ENCODE results near the gene HLCS. TPM values are rescaled to one million over a fixed set of nuclear protein-coding genes. Genes with fewer than 3 reads are reported as not detected.
A peak's percentile ranks its signal among the peaks of the same experiment; 100 is the strongest.

The HLCS gene
- total and polyA plus RNA-seq, 4 experiments from 2014 or later = 8.3 to 14.7 (median 11.3) TPM

DNA sequence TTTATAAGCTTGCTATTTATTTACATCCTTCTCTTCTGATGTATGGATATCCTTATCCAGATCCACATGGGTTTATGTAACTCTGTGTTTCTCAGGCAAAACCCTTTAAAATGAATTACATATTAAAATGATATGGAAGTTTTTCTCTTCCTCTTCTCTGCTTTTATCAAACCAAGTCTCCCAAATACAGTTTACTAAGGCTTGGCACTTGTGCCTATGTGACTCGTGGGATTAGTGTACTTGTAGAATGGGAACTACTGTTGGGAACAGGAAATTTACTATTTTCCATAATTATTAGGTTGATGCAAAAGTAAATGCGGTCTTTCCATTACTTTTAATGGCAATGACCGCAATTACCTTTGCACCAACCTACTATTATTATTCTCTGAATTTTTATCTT lies 252.7 kb downstream of the HLCS start:
- Mint-ChIP-seq H3K4me3 (no peak overlapping the region), H3K27me3 (peaks cover 37 to 50% of the 10 kb centered on the region in 2 donors), H3K36me3 (no peaks in the 10 kb centered on the region), H3K27ac (no peak overlapping the region), H3K4me1 (peaks cover 2 to 16% (median 6%) of the 10 kb centered on the region in 4 donors), H3K9me3 (no peaks in the 10 kb centered on the region)
- H3K27me3 ChIP-seq (ENCODE audit: insufficient read depth, low read length) = peaks cover 24% of the 10 kb centered on the region
- DNase-seq = no peak
- ChIA-PET CTCF (ENCODE audit: partially characterized antibody) (no interaction called here), POLR2A (ENCODE audit: partially characterized antibody) (no interaction called here)
- no peak overlapping the region for H3K4me3 ChIP-seq (ENCODE audit: low read length in 2 of 2)
- no peaks in the 10 kb centered on the region for H3K9me3 ChIP-seq (ENCODE audit: control insufficient read depth in 1 of 2, low read length in 2 of 2)
- intact Hi-C loops (cut with micrococcal nuclease) = no loop called here
- H3K27ac ChIP-seq (ENCODE audit: low read depth, low read length) = no peak overlapping the region
- no peaks in the 10 kb centered on the region for H3K4me1 ChIP-seq (ENCODE audit: insufficient read depth, low read length)
- H3K36me3 ChIP-seq (ENCODE audit: insufficient read depth, low read length) = no peaks in the 10 kb centered on the region

GRCh38 chr21:36710729-36711048 lies 255.8 kb downstream of the HLCS start:
- no peaks in the 10 kb centered on the region for H3K36me3 ChIP-seq (ENCODE audit: insufficient read depth, low read length)
- CTCF ChIA-PET (ENCODE audit: partially characterized antibody) = interaction anchor here (1.0 kb wide), 1 partner anchor 79 kb away, joined by 3 read pairs; no protein-coding TSS in a partner anchor
- H3K4me3 ChIP-seq (ENCODE audit: low read length in 2 of 2) = no peak overlapping the region
- intact Hi-C loops (cut with micrococcal nuclease) = no loop called here
- no peaks in the 10 kb centered on the region for H3K36me3 Mint-ChIP-seq
- DNase-seq = no peak
- H3K9me3 ChIP-seq (ENCODE audit: control insufficient read depth in 1 of 2, low read length in 2 of 2) = no peaks in the 10 kb centered on the region
- peaks cover 7 to 38% (median 23%) of the 10 kb centered on the region in 4 donors for H3K4me1 Mint-ChIP-seq
- POLR2A ChIA-PET (ENCODE audit: partially characterized antibody) = no interaction called here
- H3K4me3 Mint-ChIP-seq = peak overlapping the region in 2 of 8 donors; percentile 2 to 39
- no peak overlapping the region for H3K27ac Mint-ChIP-seq
- no peaks in the 10 kb centered on the region for H3K9me3 Mint-ChIP-seq
- H3K4me1 ChIP-seq (ENCODE audit: insufficient read depth, low read length) = peaks cover 22% of the 10 kb centered on the region
- H3K27me3 Mint-ChIP-seq = peaks cover 53 to 55% of the 10 kb centered on the region in 2 donors
- H3K27ac ChIP-seq (ENCODE audit: low read depth, low read length) = no peak overlapping the region
- peaks cover 44% of the 10 kb centered on the region for H3K27me3 ChIP-seq (ENCODE audit: insufficient read depth, low read length)

- H3K27ac Mint-ChIP-seq = no peak overlapping the region
- peak overlapping the region in 4 of 8 donors; percentile 24 to 66 (median 49) for H3K4me3 Mint-ChIP-seq
- intact Hi-C loops (cut with micrococcal nuclease) = no loop called here
Observed at GRCh38 chr21:36709868-36710728, 256.4 kb downstream of the HLCS start.

DNA sequence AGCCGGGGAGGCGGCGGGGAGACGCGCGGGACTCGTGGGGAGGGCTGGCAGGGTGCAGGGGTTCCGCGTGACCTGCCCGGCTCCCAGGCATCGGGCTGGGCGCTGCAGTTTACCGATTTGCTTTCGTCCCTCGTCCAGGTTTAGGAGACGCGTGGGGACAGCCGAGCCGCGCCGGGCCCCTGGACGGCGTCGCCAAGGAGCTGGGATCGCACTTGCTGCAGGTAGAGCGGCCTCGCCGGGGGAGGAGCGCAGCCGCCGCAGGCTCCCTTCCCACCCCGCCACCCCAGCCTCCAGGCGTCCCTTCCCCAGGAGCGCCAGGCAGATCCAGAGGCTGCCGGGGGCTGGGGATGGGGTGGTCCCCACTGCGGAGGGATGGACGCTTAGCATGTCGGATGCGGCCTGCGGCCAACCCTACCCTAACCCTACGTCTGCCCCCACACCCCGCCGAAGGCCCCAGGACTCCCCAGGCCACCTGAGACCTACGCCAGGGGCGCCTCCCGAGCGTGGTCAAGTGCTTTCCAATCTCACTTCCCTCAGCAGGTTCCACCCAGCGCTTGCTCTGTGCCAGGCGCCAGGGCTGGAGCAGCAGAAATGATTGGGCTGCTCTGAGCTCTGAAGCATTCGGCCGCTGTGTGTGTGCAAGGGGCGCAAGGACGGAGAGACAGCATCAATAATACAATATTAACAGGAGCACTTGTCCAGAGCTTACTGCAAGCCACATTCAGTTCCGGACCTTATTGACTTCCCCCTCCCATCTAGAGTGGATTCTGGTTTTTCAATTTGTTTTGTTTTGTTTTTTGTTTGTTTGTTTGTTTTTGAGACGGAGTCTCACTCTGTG lies 257.2 kb downstream of the HLCS start:
- POLR2A ChIA-PET (ENCODE audit: partially characterized antibody) = no interaction called here
- H3K9me3 Mint-ChIP-seq = no peaks in the 10 kb centered on the region
- H3K27ac ChIP-seq (ENCODE audit: low read depth, low read length) = no peak overlapping the region
- H3K36me3 Mint-ChIP-seq = no peaks in the 10 kb centered on the region
- no peaks in the 10 kb centered on the region for H3K36me3 ChIP-seq (ENCODE audit: insufficient read depth, low read length)
- intact Hi-C loops (cut with micrococcal nuclease) = no loop called here
- CTCF ChIA-PET (ENCODE audit: partially characterized antibody) = no interaction called here
- H3K27me3 ChIP-seq (ENCODE audit: insufficient read depth, low read length) = peaks cover 46% of the 10 kb centered on the region
- H3K4me1 Mint-ChIP-seq = peaks cover 8 to 46% (median 24%) of the 10 kb centered on the region in 4 donors
- peaks cover 26% of the 10 kb centered on the region for H3K4me1 ChIP-seq (ENCODE audit: insufficient read depth, low read length)
- H3K27me3 Mint-ChIP-seq = peaks cover 55 to 58% of the 10 kb centered on the region in 2 donors
- H3K27ac Mint-ChIP-seq = no peak overlapping the region
- no peak overlapping the region for H3K4me3 ChIP-seq (ENCODE audit: low read length in 2 of 2)
- no peaks in the 10 kb centered on the region for H3K9me3 ChIP-seq (ENCODE audit: control insufficient read depth in 1 of 2, low read length in 2 of 2)
- peak overlapping the region in 5 of 8 donors; percentile 24 to 66 (median 46) for H3K4me3 Mint-ChIP-seq
- DNase-seq = no peak

More at GRCh38 chr21:36709868-36710728, 256.4 kb downstream of the HLCS start:
- Mint-ChIP-seq H3K36me3 (no peaks in the 10 kb centered on the region), H3K9me3 (no peaks in the 10 kb centered on the region), H3K27me3 (peaks cover 58% of the 10 kb centered on the region in 2 donors), H3K4me1 (peaks cover 8 to 44% (median 24%) of the 10 kb centered on the region in 4 donors)
- H3K4me1 ChIP-seq (ENCODE audit: insufficient read depth, low read length) = peaks cover 26% of the 10 kb centered on the region
- H3K9me3 ChIP-seq (ENCODE audit: control insufficient read depth in 1 of 2, low read length in 2 of 2) = no peaks in the 10 kb centered on the region
- H3K27me3 ChIP-seq (ENCODE audit: insufficient read depth, low read length) = peaks cover 46% of the 10 kb centered on the region
- H3K36me3 ChIP-seq (ENCODE audit: insufficient read depth, low read length) = no peaks in the 10 kb centered on the region
- ChIA-PET POLR2A (ENCODE audit: partially characterized antibody) (no interaction called here), CTCF (ENCODE audit: partially characterized antibody) (interaction anchor here (1.0 kb wide), 1 partner anchor 79 kb away, joined by 3 read pairs; no protein-coding TSS in a partner anchor)
- no peak overlapping the region for H3K4me3 ChIP-seq (ENCODE audit: low read length in 2 of 2)
- H3K27ac ChIP-seq (ENCODE audit: low read depth, low read length) = no peak overlapping the region
- no peak for DNase-seq

GRCh38 chr21:36708286-36709029 lies 258.0 kb downstream of the HLCS start:
- H3K9me3 Mint-ChIP-seq = no peaks in the 10 kb centered on the region
- H3K36me3 Mint-ChIP-seq = no peaks in the 10 kb centered on the region
- intact Hi-C loops (cut with micrococcal nuclease) = no loop called here
- no peak for DNase-seq
- Histone ChIP-seq H3K36me3 (ENCODE audit: insufficient read depth, low read length) (no peaks in the 10 kb centered on the region), H3K4me3 (ENCODE audit: low read length in 2 of 2) (no peak overlapping the region), H3K27ac (ENCODE audit: low read depth, low read length) (no peak overlapping the region), H3K4me1 (ENCODE audit: insufficient read depth, low read length) (peaks cover 26% of the 10 kb centered on the region), H3K27me3 (ENCODE audit: insufficient read depth, low read length) (peaks cover 46% of the 10 kb centered on the region), H3K9me3 (ENCODE audit: control insufficient read depth in 1 of 2, low read length in 2 of 2) (no peaks in the 10 kb centered on the region)
- H3K4me3 Mint-ChIP-seq = peak overlapping the region in 5 of 8 donors; percentile 25 to 59 (median 38)
- peaks cover 58 to 61% of the 10 kb centered on the region in 2 donors for H3K27me3 Mint-ChIP-seq
- POLR2A ChIA-PET (ENCODE audit: partially characterized antibody) = no interaction called here
- CTCF ChIA-PET (ENCODE audit: partially characterized antibody) = no interaction called here
- peaks cover 8 to 46% (median 24%) of the 10 kb centered on the region in 4 donors for H3K4me1 Mint-ChIP-seq
- peak overlapping the region in 1 of 7 donors; percentile 65 for H3K27ac Mint-ChIP-seq

DNA sequence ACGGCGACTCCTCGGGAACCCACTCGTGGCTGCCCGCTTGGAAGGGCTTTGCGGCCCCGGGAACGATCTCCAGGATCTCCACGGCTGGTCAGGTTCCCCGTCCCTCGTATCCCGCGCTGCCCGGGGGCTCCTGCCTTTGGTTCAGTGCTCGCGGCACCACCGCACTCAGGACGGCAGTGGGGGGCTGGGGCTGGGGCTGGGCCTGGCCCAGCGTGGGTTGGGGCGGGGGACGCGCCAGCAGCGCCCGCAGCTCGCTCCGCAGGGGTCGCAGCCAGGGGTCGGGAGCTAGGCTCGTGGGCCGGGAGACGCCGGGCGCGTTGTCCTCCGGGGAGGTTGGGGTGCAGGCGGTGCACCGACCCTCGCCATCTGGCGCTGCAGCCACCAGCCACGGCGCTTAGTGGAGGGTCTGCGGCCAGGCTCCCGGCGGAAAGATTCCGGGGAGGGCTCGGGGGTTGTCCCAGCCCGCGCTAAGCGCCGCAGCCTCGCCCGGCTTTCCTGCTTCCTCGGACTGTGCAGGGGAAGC lies 258.6 kb downstream of the HLCS start:
- intact Hi-C loops (cut with micrococcal nuclease) = no loop called here
- H3K4me3 ChIP-seq (ENCODE audit: low read length in 2 of 2) = no peak overlapping the region
- H3K4me1 Mint-ChIP-seq = peaks cover 8 to 46% (median 27%) of the 10 kb centered on the region in 4 donors
- no peaks in the 10 kb centered on the region for H3K36me3 ChIP-seq (ENCODE audit: insufficient read depth, low read length)
- H3K27ac ChIP-seq (ENCODE audit: low read depth, low read length) = no peak overlapping the region
- peaks cover 42% of the 10 kb centered on the region for H3K27me3 ChIP-seq (ENCODE audit: insufficient read depth, low read length)
- H3K36me3 Mint-ChIP-seq = no peaks in the 10 kb centered on the region
- peaks cover 26% of the 10 kb centered on the region for H3K4me1 ChIP-seq (ENCODE audit: insufficient read depth, low read length)
- peaks cover 58 to 62% of the 10 kb centered on the region in 2 donors for H3K27me3 Mint-ChIP-seq
- DNase-seq = no peak
- no peaks in the 10 kb centered on the region for H3K9me3 Mint-ChIP-seq
- CTCF ChIA-PET (ENCODE audit: partially characterized antibody) = no interaction called here
- POLR2A ChIA-PET (ENCODE audit: partially characterized antibody) = no interaction called here
- H3K4me3 Mint-ChIP-seq = no peak overlapping the region
- no peak overlapping the region for H3K27ac Mint-ChIP-seq
- no peaks in the 10 kb centered on the region for H3K9me3 ChIP-seq (ENCODE audit: control insufficient read depth in 1 of 2, low read length in 2 of 2)

All from CD4-positive, alpha-beta memory T cell (primary cell).